NCI-H526 (cell line): Measurements from ENCODE around the gene SGSH.
"Not testable (repeated sequence)": the region's sequence is repeated elsewhere in the genome, so short reads cannot be mapped to it uniquely, and the experiment has no call there.

Source experiments
- DNase-seq, 2 experiments: peaks; one replicate each; lab custom pipeline; 2025; lab: John Stamatoyannopoulos, UW

SGSH gene

GRCh38 chr17:80220054-80220735 lies at the start of gene SGSH, which contains the start of gene SLC26A11:
TSS of gene SGSH (minus strand) at chr17:80220333. CDS start at chr17:80220313, 20 bp downstream.
TSS of gene SLC26A11 (plus strand) at chr17:80220427. CDS start at chr17:80221561, 1,134 bp downstream.
- DNase-seq, result peak; percentile 45 to 89

- DNase-seq, result no peak
Measured at GRCh38 chr17:80269405-80269807, 49.3 kb upstream of the SGSH start.

- DNase-seq, result no peak
Measured at GRCh38 chr17:80268427-80268826, 48.3 kb upstream of the SGSH start.

GRCh38 chr17:80267391-80267790 lies 47.3 kb upstream of the SGSH start:
- no peak for DNase-seq

- no peak for DNase-seq
Measured at GRCh38 chr17:80265205-80266068, 45.3 kb upstream of the SGSH start.

GRCh38 chr17:80264205-80265075 lies 44.3 kb upstream of the SGSH start:
- no peak for DNase-seq

GRCh38 chr17:80263253-80264204 lies 43.4 kb upstream of the SGSH start:
- DNase-seq, result peak; percentile 26 to 69

GRCh38 chr17:80262775-80263244 lies 42.7 kb upstream of the SGSH start:
- DNase-seq, result no peak

- peak in 1 of 2 experiments; percentile 23 for DNase-seq
Measured at GRCh38 chr17:80262291-80262690, 42.2 kb upstream of the SGSH start.

GRCh38 chr17:80261895-80262279 lies 41.8 kb upstream of the SGSH start:
- DNase-seq, result no peak

- peak; percentile 29 to 58 for DNase-seq
Measured at GRCh38 chr17:80261159-80261894, 41.2 kb upstream of the SGSH start.

GRCh38 chr17:80260791-80261158 lies 40.6 kb upstream of the SGSH start, which contains the start of gene RNF213:
TSS of gene RNF213 (plus strand) at chr17:80260852. CDS start at chr17:80263682, 2,830 bp downstream.
- peak in 1 of 2 experiments; percentile 76 for DNase-seq

GRCh38 chr17:80260069-80260535 lies 40.0 kb upstream of the SGSH start:
- peak in 1 of 2 experiments; percentile 83 for DNase-seq

GRCh38 chr17:80259457-80260068 lies 39.4 kb upstream of the SGSH start:
- DNase-seq, result peak in 1 of 2 experiments; percentile 8

- DNase-seq, result not testable (repeated sequence)
Measured at GRCh38 chr17:80258296-80258695, 38.2 kb upstream of the SGSH start.

- DNase-seq, result no peak
Measured at GRCh38 chr17:80257716-80258213, 37.6 kb upstream of the SGSH start.

GRCh38 chr17:80256034-80256350 lies 35.9 kb upstream of the SGSH start:
- no peak for DNase-seq

GRCh38 chr17:80254396-80255251 lies 34.5 kb upstream of the SGSH start:
- DNase-seq, result peak; percentile 91 to 93
